Activated CD8-positive, alpha-beta T cell treated with anti-CD3 and anti-CD28 coated beads for 36 hours (primary cell): ENCODE measurements around the gene AKR1A1. TPM values are rescaled to one million over a fixed set of nuclear protein-coding genes. Genes with fewer than 3 reads are reported as not detected.

Experiments
- ATAC-seq: fragments of 200-7000 bp; cut with Tn5 transposase; one replicate; pipeline ENCODE4 v1.10.0; 2021; ENCODE audit warnings: mild to moderate bottlenecking, moderate library complexity
- CTCF ChIA-PET: fragments of 350-600 bp; sonication (Branson Sonifier 250); formaldehyde crosslinking; loops from one replicate; lab custom pipeline; 2021; ENCODE audit warnings: antibody characterized with exemption; lab: Charles Lee
- POLR2A ChIA-PET: fragments of 350-600 bp; sonication (Branson Sonifier 250); formaldehyde crosslinking; loops from one replicate; lab custom pipeline; 2021; ENCODE audit warnings: antibody characterized with exemption; lab: Charles Lee
- DNase-seq: peaks from one replicate; pipeline ENCODE4 v3.0.0-alpha.2; 2020
- H3K27ac Mint-ChIP-seq: one replicate; pipeline ENCODE4 v1.8.0; 2021; ENCODE audit warnings: mild to moderate bottlenecking, mixed read lengths
- H3K27me3 Mint-ChIP-seq: one replicate; pipeline ENCODE4 v1.8.0; 2021; ENCODE audit warnings: mixed read lengths
- H3K36me3 Mint-ChIP-seq: one replicate; pipeline ENCODE4 v1.8.0; 2021; ENCODE audit warnings: low read depth, mixed read lengths
- H3K4me1 Mint-ChIP-seq: one replicate; pipeline ENCODE4 v1.8.0; 2021; ENCODE audit warnings: low read depth, mixed read lengths
- H3K4me3 Mint-ChIP-seq: one replicate; pipeline ENCODE4 v1.8.0; 2021; ENCODE audit warnings: mild to moderate bottlenecking, moderate library complexity, mixed read lengths
- H3K9me3 Mint-ChIP-seq: one replicate; pipeline ENCODE4 v1.8.0; 2021; ENCODE audit warnings: mixed read lengths
- intact Hi-C: fragments of 100-400 bp; cut with micrococcal nuclease; formaldehyde crosslinking; loops from one replicate; pipeline ENCODE4 v1.10.0; 2022
- total RNA-seq, 2 experiments: library from RNA; stranded (reverse); gene quantifications; one replicate each; pipeline ENCODE4 v1.2.3, GENCODE V29; 2021
- TF ChIP-seq, protein P1 (sequence below): fragments of 200-600 bp; IDR thresholded peaks from one replicate; pipeline ENCODE4 v1.8.0; 2022; ENCODE audit warnings: antibody characterized with exemption, mild to moderate bottlenecking

AKR1A1 gene
- total RNA-seq, 2 experiments from 2014 or later, result 184 to 186 TPM

DNA sequence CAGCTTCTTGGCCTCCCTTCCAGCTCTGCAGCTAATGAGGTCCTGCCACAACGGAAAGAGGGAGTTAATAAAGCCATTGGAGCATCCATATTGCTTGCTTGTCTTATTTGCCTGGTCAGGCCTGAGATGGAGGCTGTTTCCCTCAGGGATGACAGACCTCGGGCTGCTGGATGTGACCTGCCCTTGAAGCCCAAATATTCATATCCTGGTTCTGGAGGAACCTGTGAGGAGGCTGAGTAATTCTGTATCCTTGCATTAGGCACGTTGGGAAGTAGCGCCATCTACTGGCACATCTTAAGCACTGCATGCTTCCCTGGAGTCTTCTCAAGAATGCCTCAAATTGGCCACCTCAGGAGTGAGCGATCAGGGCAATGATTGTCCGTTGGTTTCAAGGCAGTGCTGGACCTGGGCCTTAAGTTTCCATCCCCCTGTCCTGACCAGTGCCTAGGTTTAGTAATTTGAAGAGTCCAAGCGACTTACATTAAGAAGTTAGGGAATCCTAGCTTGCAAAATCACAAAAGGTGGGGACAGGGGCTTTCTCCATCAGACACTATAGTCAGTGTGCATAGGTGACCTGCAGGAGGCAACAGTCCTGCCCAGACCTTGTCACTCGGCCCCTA is 19.4 kb downstream of the AKR1A1 start:
- intact Hi-C loops, result loop anchor here (2.0 kb wide), 1 partner anchor 57 kb away; no protein-coding TSS in a partner anchor
- ChIA-PET CTCF (interaction anchor here (0.6 to 7.8 kb wide), 38 partner anchors 10 to 266 kb away, joined by 3 to 135 read pairs (median 4); partner anchors contain the start of genes AKR1A1, CCDC163, HPDL and MMACHC), POLR2A (interaction anchor here (0.7 to 5.6 kb wide), 8 partner anchors 9 to 69 kb away, joined by 3 to 35 read pairs (median 14); partner anchors contain the start of genes AKR1A1, NASP and PRDX1)
- ATAC-seq (peak; percentile 99), DNase-seq (peak; percentile 77)
- TF ChIP-seq, protein P1, sequence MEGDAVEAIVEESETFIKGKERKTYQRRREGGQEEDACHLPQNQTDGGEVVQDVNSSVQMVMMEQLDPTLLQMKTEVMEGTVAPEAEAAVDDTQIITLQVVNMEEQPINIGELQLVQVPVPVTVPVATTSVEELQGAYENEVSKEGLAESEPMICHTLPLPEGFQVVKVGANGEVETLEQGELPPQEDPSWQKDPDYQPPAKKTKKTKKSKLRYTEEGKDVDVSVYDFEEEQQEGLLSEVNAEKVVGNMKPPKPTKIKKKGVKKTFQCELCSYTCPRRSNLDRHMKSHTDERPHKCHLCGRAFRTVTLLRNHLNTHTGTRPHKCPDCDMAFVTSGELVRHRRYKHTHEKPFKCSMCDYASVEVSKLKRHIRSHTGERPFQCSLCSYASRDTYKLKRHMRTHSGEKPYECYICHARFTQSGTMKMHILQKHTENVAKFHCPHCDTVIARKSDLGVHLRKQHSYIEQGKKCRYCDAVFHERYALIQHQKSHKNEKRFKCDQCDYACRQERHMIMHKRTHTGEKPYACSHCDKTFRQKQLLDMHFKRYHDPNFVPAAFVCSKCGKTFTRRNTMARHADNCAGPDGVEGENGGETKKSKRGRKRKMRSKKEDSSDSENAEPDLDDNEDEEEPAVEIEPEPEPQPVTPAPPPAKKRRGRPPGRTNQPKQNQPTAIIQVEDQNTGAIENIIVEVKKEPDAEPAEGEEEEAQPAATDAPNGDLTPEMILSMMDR, result peak; percentile 94
- H3K9me3 Mint-ChIP-seq, result no peaks in the 10 kb centered on the region
- H3K27ac Mint-ChIP-seq, result no peak overlapping the region
- H3K4me1 Mint-ChIP-seq, result no peaks in the 10 kb centered on the region
- H3K4me3 Mint-ChIP-seq, result no peak overlapping the region
- no peaks in the 10 kb centered on the region for H3K27me3 Mint-ChIP-seq
- peaks cover 22% of the 10 kb centered on the region for H3K36me3 Mint-ChIP-seq

DNA sequence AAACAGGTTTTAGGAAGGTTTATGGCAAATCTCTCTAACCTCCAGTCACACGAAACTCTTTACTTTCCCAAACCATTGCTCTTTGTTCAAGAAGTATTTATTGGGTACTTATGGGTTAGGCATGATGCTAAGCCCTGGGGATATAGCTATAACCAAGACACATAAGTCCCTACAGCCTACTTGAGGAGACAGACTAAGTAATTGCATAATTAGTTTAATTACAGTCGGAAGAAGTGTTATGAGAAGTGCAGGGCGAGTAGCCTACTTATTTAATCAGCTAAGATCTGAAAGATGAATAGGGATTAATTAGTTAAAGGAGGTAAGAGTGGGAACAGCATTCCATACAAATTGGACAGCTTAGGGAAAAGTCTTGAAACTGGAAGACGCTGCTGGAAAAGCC is 20.0 kb downstream of the AKR1A1 start:
- no peak for DNase-seq
- Mint-ChIP-seq H3K36me3 (peaks cover 22% of the 10 kb centered on the region), H3K4me3 (no peak overlapping the region), H3K27me3 (no peaks in the 10 kb centered on the region), H3K27ac (no peak overlapping the region), H3K4me1 (no peaks in the 10 kb centered on the region), H3K9me3 (no peaks in the 10 kb centered on the region)
- TF ChIP-seq, protein P1, result no peak
- no peak for ATAC-seq
- ChIA-PET POLR2A (interaction anchor here (1.4 to 5.6 kb wide), 4 partner anchors 8 to 58 kb away, joined by 5 to 35 read pairs (median 26); partner anchors contain the start of genes NASP and PRDX1), CTCF (interaction anchor here (0.6 to 7.8 kb wide), 26 partner anchors 10 to 244 kb away, joined by 3 to 135 read pairs (median 5); partner anchors contain the start of genes AKR1A1, CCDC163, HPDL and MMACHC)
- intact Hi-C loops, result loop anchor here (2.0 kb wide), 1 partner anchor 58 kb away; no protein-coding TSS in a partner anchor

DNA sequence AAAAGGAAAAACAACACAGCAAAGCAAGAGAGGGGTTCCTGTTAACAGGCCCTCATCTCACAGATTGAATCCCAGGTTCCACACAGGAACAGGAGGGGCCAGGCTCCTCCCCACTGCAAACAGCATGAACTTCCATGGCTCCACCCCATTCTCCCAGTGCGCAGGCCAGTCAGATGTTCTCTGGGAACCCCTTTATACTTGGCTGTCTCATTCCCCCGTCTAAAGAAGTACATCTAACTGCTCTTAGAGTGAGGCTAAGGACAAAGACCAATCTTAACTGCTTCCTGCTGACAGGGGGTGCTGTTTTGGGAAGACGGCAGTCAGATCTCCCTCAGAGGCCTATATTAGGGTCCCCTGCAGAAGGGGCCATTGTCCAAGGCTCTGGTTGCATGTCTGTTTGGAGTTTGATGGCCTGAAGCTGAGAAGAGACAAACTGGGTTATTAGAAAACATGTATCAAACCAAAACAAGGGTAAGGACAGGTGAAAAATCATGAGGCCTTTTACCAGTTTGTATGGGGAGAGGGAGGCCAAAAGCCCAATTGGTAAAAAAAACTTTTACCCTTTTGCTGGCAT is 22.7 kb downstream of the AKR1A1 start:
- Mint-ChIP-seq H3K4me1 (no peaks in the 10 kb centered on the region), H3K36me3 (peaks cover 9% of the 10 kb centered on the region), H3K27me3 (no peaks in the 10 kb centered on the region), H3K4me3 (no peak overlapping the region), H3K27ac (no peak overlapping the region), H3K9me3 (no peaks in the 10 kb centered on the region)
- ATAC-seq (no peak), DNase-seq (no peak)
- ChIA-PET POLR2A (no interaction called here), CTCF (interaction anchor here (7.8 kb wide), 1 partner anchor 62 kb away, joined by 135 read pairs; no protein-coding TSS in a partner anchor)
- TF ChIP-seq, protein P1, result no peak
- intact Hi-C loops, result no loop called here

DNA sequence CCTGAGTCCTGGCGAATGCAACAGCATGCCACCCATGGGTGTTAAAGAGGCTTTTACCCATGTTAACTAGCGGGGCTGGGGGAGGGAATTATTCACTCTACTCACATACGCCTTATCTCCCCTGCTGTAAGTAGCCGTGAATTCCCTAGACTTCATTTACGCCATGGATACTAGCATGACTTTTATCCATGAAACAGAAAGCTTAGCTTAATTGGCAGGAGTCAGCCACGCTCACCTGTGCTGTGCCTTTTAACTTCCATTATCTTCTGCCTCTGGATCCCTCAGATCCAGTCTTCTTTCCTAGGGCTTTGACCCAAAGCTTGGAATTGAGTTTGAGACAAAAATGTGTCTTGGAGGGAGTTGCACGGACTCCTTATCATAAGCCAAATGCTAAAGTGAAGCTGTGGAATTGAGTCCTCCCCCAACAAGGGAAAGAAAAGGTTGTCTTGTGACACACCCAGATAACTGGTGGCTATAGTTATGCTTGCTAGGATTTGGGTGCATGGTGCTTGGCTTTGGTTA is 23.5 kb downstream of the AKR1A1 start:
- Mint-ChIP-seq H3K4me3 (no peak overlapping the region), H3K36me3 (peaks cover 9% of the 10 kb centered on the region), H3K4me1 (no peaks in the 10 kb centered on the region), H3K27ac (no peak overlapping the region), H3K9me3 (no peaks in the 10 kb centered on the region), H3K27me3 (no peaks in the 10 kb centered on the region)
- DNase-seq (no peak), ATAC-seq (no peak)
- ChIA-PET CTCF (interaction anchor here (1.5 kb wide), 1 partner anchor 62 kb away, joined by 4 read pairs; no protein-coding TSS in a partner anchor), POLR2A (no interaction called here)
- intact Hi-C loops, result no loop called here
- TF ChIP-seq, protein P1, result no peak
